SK-N-SH (cell line): ENCODE measurements around the gene CCR6.

Source experiments
- CTCF ChIP-seq: fragments of 200-600 bp; sonication (generic); IDR thresholded peaks from 2 replicates; pipeline ENCODE4 v1.6.1; 2017; ENCODE audit warnings: antibody characterized with exemption, mild to moderate bottlenecking, moderate library complexity
- GABPA ChIP-seq: IDR thresholded peaks from 2 replicates; pipeline ENCODE4 v1.4.0; 2012; ENCODE audit warnings: low read depth, mild to moderate bottlenecking
- MAX ChIP-seq: IDR thresholded peaks from 2 replicates; pipeline ENCODE4 v1.4.0; 2012; ENCODE audit warnings: low read depth
- MXI1 ChIP-seq: IDR thresholded peaks from 2 replicates; pipeline ENCODE4 v1.6.1; 2012; ENCODE audit warnings: mild to moderate bottlenecking, low read depth, low read length, improper control_type of control experiment
- NRF1 ChIP-seq: IDR thresholded peaks from 2 replicates; pipeline ENCODE4 v1.6.1; 2012; ENCODE audit warnings: low read depth, mild to moderate bottlenecking, low read length
- PBX3 ChIP-seq: IDR thresholded peaks from 2 replicates; pipeline ENCODE4; 2012
- POLR2AphosphoS5 ChIP-seq: IDR thresholded peaks from 2 replicates; pipeline ENCODE4 v1.6.1; 2012; ENCODE audit warnings: low read depth, low read length
- RAD21 ChIP-seq: IDR thresholded peaks from 2 replicates; pipeline ENCODE4 v1.6.1; 2012; ENCODE audit warnings: mild to moderate bottlenecking, low read length
- SMC3 ChIP-seq: IDR thresholded peaks from 2 replicates; pipeline ENCODE4 v1.6.1; 2012; ENCODE audit warnings: low read depth, low read length, improper control_type of control experiment
- TAF1 ChIP-seq: IDR thresholded peaks from 2 replicates; pipeline ENCODE4 v1.6.1; 2012; ENCODE audit warnings: low read depth, mild to moderate bottlenecking, low read length, moderate library complexity, borderline replicate concordance
- USF2 ChIP-seq: fragments of 150-350 bp; IDR thresholded peaks from 2 replicates; pipeline ENCODE4 v1.6.1; 2017; ENCODE audit warnings: antibody characterized with exemption, low read length, low read depth, borderline replicate concordance

GRCh38 chr6:167106406-167106805 is 16.5 kb upstream of the CCR6 start:
- TF ChIP-seq USF2 (no peak), SMC3 (no peak), RAD21 (no peak), CTCF (no peak), PBX3 (no peak), TAF1 (no peak), MAX (no peak), NRF1 (no peak), MXI1 (no peak), GABPA (no peak), POLR2AphosphoS5 (no peak)
